Transverse colon (tissue), 4 donors: Measurements from ENCODE around the gene ZNF433.

ENCODE experiments used
- EP300 ChIP-seq: sonication (generic); formaldehyde crosslinking; IDR thresholded peaks from one replicate; pipeline ENCODE4 v1.6.1; 2017; ENCODE audit warnings: antibody characterized with exemption, low read depth
- POLR2A ChIP-seq: fragments of 450-650 bp; IDR thresholded peaks from one replicate; pipeline ENCODE4 v1.6.1; 2016; ENCODE audit warnings: antibody characterized with exemption, mild to moderate bottlenecking, moderate library complexity
- POLR2AphosphoS5 ChIP-seq, 3 donors: sonication (generic); formaldehyde crosslinking; IDR thresholded peaks; one replicate each; pipeline ENCODE4 v1.6.1; 2016; ENCODE audit warnings: antibody characterized with exemption in 3 of 3
- TF ChIP-seq, protein P1 (sequence below), 5 experiments: fragments of 200-600 bp in 3 of 5; fragments of 450-650 bp in 2 of 5; sonication (generic) in 3 of 5; IDR thresholded peaks; 1 replicate in 2 of 5; 2 replicates in 3 of 5; pipeline ENCODE4 v1.5.1; 2016 to 2017; ENCODE audit warnings: antibody characterized with exemption in 5 of 5, inconsistent platforms in 3 of 5, mild to moderate bottlenecking in 2 of 5, moderate library complexity in 1 of 5

- TF ChIP-seq POLR2A (no peak), POLR2AphosphoS5 (IDR thresholded peaks at IDR 0.05) (no peak), EP300 (no peak)
- TF ChIP-seq, protein P1, sequence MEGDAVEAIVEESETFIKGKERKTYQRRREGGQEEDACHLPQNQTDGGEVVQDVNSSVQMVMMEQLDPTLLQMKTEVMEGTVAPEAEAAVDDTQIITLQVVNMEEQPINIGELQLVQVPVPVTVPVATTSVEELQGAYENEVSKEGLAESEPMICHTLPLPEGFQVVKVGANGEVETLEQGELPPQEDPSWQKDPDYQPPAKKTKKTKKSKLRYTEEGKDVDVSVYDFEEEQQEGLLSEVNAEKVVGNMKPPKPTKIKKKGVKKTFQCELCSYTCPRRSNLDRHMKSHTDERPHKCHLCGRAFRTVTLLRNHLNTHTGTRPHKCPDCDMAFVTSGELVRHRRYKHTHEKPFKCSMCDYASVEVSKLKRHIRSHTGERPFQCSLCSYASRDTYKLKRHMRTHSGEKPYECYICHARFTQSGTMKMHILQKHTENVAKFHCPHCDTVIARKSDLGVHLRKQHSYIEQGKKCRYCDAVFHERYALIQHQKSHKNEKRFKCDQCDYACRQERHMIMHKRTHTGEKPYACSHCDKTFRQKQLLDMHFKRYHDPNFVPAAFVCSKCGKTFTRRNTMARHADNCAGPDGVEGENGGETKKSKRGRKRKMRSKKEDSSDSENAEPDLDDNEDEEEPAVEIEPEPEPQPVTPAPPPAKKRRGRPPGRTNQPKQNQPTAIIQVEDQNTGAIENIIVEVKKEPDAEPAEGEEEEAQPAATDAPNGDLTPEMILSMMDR (IDR thresholded peaks at IDR 0.05): no peak
These were observed 65.3 kb downstream of the ZNF433 start for GRCh38 chr19:11970174-11970573.
